NCI-H1417 (cell line): ENCODE measurements around the gene IL17RE.

Source experiments
- DNase-seq, 3 experiments: peaks; one replicate each; lab custom pipeline; 2025; lab: John Stamatoyannopoulos, UW

IL17RE gene

DNA sequence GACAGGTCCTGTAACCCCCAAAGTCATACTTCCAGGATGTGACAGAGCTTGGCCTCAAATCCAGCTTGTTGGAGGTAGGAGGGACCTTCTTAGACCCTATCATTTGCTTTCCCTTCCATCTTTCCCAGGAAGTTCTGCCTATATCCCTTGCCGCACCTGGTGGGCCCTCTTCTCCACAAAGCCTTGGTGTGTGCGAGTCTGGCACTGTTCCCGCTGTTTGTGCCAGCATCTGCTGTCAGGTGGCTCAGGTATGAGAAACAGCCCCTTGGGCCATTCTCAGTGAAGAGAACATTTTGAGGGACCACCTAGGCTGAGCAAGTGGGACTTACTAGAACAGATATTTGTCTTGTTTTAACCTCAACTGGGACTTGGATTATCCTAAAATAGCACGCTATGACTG lies 1.3 kb downstream of the IL17RE start:
- DNase-seq: no peak

DNA sequence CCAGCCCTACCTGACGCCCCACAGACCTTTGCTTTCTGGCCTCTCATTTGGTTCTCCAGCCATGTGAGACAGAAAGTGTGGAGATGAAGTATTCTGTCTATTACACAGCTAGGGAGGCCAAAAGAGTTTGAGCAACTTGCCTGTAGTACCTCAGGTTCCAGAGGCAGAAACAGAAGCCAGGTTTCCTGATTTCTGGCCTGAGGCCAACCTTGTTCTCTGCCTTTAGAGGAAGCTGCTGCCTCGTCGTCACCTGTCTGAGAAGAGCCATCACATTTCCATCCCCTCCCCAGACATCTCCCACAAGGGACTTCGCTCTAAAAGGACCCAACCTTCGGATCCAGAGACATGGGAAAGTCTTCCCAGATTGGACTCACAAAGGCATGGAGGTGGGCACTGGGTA lies 3.8 kb downstream of the IL17RE start:
- DNase-seq: no peak

GRCh38 chr3:9908286-9908685 lies 5.6 kb downstream of the IL17RE start:
- no peak for DNase-seq

GRCh38 chr3:9909221-9910013 lies 6.8 kb downstream of the IL17RE start:
- no peak for DNase-seq

- no peak for DNase-seq
Measured at GRCh38 chr3:9911863-9912262, 9.2 kb downstream of the IL17RE start.

DNA sequence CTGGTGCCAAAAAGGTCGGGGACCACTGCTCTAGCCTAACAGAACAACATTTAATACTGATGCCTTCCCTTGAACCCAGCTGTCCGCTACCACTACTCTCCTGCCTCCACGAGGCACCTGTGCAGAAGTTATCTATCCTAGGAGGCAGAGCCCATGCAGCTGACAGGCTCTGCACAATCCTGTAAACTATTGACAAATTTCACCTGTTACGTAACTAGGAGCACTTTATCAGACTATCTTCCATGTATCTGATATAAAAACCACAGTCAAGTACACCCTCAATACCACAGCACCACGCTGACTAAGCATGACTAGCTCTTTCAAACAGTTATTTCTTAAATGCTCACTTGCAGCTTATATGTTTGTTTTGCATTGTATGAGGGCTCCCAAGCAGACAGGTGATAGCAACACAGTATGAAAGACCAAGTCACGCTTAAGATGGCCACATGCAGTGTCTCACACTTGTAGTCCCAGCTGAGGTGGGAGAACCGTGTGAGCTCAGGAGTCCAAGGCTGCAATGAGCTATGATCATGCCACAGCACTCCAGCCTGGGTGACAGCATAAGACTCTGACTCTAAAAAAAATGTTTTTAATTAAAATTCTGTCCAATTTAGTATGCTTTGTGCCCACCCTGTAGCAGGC lies 9.8 kb downstream of the IL17RE start:
- DNase-seq: no peak

- no peak for DNase-seq
Measured at GRCh38 chr3:9913601-9914000, 11.0 kb downstream of the IL17RE start.

GRCh38 chr3:9914011-9914410 lies 11.4 kb downstream of the IL17RE start:
- no peak for DNase-seq

- peak in 1 of 3 experiments; percentile 73 for DNase-seq
Measured at GRCh38 chr3:9914559-9915253, 12.1 kb downstream of the IL17RE start.

DNA sequence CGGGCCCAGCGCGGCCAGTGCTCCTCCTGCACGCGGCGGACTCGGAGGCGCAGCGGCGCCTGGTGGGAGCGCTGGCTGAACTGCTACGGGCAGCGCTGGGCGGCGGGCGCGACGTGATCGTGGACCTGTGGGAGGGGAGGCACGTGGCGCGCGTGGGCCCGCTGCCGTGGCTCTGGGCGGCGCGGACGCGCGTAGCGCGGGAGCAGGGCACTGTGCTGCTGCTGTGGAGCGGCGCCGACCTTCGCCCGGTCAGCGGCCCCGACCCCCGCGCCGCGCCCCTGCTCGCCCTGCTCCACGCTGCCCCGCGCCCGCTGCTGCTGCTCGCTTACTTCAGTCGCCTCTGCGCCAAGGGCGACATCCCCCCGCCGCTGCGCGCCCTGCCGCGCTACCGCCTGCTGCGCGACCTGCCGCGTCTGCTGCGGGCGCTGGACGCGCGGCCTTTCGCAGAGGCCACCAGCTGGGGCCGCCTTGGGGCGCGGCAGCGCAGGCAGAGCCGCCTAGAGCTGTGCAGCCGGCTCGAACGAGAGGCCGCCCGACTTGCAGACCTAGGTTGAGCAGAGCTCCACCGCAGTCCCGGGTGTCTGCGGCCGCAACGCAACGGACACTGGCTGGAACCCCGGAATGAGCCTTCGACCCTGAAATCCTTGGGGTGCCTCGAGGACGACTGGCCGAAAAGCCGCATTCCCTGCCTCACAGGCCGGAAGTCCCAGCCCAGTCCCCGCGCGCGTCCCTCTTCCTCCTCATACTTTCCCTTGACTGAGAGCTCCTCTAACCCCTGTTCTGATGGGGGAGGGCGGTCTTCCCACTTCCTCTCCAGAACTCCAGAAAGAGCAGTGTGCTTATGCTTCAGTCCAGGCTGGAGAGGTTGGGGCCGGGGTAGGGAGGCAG lies 12.8 kb downstream of the IL17RE start:
- DNase-seq: peak; percentile 22 to 74 (median 71)

GRCh38 chr3:9916346-9916733 lies 13.7 kb downstream of the IL17RE start:
- DNase-seq: peak in 1 of 3 experiments; percentile 27

DNA sequence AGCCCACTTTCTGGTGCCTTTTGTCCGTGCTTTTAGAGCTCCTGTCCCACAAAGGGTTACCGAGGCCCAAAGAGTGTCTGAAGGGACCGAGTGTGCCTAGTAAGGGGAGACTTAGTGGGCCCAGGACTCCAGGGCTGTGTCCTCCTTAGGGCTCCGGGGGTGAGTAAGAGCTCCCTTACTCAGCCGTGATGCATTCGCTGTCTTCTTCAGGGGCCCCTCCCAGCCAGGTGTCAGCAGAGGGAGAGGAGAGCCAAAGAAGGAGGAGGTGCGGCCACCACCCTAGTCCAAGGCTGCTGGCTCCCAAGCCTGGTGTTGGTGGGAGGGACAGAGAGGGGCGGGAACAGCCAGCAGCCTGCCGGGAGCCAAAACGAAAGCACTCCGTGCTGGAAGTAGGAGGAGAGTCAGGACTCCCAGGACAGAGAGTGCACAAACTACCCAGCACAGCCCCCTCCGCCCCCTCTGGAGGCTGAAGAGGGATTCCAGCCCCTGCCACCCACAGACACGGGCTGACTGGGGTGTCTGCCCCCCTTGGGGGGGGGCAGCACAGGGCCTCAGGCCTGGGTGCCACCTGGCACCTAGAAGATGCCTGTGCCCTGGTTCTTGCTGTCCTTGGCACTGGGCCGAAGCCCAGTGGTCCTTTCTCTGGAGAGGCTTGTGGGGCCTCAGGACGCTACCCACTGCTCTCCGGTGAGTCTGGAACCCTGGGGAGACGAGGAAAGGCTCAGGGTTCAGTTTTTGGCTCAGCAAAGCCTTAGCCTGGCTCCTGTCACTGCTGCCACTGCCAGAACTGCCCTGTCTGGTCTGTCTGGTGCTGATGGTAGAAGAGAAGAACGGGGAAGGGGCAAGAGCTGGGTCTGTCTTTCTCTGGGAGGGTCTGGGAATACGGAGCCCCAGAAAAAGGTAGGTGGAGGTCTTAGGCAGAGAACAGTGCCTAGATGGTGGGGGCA lies 14.4 kb downstream of the IL17RE start, which contains the start of gene IL17RC:
Gene IL17RC, plus strand, starts transcription at position 365 of the 947 bp plus-strand sequence. Its CDS starts 218 bp downstream, at position 583.
- DNase-seq: peak; percentile 53 to 75 (median 72)

DNA sequence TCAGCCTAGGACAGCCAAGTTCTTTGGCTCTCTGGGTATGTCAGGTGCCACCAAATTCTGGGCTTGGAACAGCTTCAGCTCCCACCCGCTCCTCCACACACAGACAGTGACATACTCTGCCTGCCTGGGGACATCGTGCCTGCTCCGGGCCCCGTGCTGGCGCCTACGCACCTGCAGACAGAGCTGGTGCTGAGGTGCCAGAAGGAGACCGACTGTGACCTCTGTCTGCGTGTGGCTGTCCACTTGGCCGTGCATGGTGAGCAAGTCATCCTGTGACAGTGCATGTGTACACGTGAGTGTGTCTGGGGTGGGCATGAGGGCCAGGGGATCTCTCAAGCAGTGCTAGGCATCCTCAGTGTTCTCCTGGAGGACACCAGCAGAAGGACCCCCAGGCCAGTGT lies 15.2 kb downstream of the IL17RE start:
- DNase-seq: no peak

- DNase-seq: no peak
Measured at GRCh38 chr3:9918261-9919038, 15.8 kb downstream of the IL17RE start.

GRCh38 chr3:9928158-9928557 lies 25.5 kb downstream of the IL17RE start:
- no peak for DNase-seq

GRCh38 chr3:9930804-9931418 lies 28.3 kb downstream of the IL17RE start:
- DNase-seq: peak in 1 of 3 experiments; percentile 1

GRCh38 chr3:9932535-9932842 lies 29.8 kb downstream of the IL17RE start:
- no peak for DNase-seq

GRCh38 chr3:9932843-9933560 lies 30.4 kb downstream of the IL17RE start:
- peak; percentile 66 to 86 (median 78) for DNase-seq
